GM19372 (cell line): ENCODE measurements around the gene TST.

Experiments
- ATAC-seq: cut with Tn5 transposase; IDR thresholded peaks from one replicate; pipeline ENCODE4 v1.9.1; 2021; ENCODE audit warnings: mild to moderate bottlenecking, low read depth, moderate library complexity; ENCODE audit not compliant: unreplicated experiment

Gene TST

DNA sequence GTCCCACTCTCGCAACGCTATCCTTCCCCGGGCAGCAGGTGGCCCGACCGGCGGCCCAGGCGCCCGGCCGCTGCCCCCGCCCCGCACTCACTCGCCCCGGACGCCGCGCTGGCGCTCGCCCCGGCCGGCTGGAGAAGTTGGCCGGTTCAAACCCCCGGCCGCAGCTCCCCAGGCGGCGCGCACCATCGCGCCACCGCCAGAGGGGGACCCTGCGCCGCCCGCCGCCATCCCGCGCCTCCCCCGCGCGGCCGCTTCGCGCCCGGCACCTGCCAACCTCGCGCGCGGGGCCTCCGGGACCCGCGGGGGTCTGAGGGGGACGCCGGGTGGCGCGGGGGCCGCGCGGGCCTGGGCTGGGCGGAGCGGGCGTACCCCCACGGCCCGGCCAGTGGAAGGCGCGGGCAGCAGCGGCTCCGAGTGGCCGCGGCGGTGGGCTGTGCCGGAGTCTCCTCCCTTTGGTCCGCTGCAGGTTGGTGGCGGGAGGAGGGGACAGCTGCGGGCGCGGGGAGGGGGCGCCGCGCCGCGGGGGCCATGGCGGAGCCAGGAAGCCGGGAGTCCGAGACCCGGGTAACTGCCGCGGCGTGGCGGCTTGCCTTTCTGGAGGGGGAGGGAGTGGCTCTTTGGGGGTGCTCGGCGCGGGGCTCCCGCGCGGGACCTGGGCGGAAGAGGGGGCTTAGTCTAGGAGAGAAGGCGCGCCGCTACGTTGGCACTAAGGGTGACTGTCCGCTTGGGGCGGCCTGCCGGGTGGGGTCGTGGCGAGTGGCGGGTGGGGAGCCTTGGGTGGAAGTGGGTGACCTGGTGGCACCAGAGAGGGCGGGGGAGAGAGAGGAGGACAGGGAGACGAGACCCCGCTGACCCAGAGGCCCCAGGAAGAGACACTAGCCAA lies at the start of gene TST, which contains the start of gene MPST:
TST (minus strand) TSS at position 139 of the 883 bp plus-strand sequence. CDS start 715 bp downstream, outside the sequence.
MPST (plus strand) TSS at position 434 of the 883 bp plus-strand sequence; CDS start at position 529, 95 bp downstream.
- no peak for ATAC-seq

DNA sequence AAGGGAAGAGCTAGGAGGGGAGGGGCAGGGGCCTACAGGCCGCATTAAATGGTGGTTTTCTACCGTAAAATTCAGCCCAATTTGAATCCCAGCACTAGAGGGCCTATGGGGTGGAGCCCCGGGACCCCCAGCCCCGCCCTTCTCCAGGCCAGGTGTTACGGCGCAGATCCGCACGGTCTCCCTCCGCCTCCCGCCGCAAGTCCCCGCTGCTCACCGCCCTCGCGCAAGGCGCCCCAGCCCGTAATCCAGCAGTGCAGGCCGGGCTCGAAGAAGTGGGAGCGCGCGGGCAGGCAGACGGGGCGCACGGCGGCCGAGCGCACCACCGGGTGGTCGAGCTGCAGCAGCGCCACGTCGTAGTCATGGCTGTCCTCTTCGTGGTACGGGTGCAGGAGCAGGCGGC lies 49.6 kb upstream of the TST start:
- no peak for ATAC-seq

DNA sequence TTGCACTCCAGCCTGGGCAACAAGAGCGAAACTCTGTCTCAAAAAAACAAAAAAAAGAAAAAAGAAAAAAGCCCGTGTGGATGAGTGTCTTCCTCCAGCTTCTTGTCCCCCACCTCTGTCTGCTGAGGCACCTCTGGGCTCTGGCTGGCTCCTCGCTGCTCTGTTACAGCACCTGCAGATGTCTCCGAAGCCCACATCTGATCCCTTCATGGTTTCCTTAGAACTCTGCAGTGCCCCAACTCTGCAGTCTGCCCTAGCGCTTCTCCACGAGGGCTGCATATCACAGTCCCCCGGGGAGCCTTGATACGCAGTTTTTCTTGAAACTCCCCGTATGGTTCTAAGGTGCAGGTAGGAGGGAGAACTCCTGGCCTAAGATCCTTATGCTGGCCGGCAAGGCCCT lies 48.2 kb upstream of the TST start:
- ATAC-seq: no peak

DNA sequence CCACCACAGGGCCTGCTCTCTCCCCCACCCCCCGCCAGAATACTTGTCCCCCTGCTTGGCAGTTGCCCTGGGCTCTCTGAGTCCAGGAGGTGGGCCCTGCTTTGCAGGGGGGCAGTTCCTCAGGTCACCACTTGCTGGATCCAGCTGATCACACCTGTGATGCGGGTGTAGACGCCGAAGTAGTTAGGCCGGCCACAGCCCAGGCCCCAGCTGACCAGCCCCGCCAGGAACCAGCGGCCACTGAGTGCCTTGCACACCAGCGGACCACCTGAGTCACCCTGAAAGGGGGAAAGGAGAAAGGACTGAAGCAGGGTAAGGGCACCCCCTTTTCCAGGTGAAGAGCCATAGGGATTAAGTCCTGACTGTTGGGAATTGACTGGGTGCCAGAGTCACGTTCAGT lies 46.7 kb upstream of the TST start:
- ATAC-seq: no peak

DNA sequence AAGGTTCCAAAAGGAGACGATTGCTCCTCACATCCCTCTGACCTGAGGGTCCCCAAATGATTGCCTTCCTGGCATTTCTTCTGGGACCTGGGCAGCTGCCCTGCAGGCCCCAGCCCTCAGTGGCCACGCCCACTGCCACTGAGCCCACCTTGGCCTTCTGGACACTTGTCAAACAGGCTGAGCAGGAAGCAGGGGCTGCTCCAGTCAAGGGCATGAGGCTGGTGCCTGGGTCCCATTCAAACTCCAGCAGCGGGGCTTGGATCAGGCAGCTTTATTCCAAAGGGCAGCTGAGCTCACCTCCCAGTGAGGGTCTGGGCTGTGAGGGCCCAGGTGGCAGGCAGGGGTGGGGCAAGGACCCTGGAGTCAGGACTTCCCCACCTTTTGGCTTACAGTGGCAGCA lies 45.9 kb upstream of the TST start:
- no peak for ATAC-seq

DNA sequence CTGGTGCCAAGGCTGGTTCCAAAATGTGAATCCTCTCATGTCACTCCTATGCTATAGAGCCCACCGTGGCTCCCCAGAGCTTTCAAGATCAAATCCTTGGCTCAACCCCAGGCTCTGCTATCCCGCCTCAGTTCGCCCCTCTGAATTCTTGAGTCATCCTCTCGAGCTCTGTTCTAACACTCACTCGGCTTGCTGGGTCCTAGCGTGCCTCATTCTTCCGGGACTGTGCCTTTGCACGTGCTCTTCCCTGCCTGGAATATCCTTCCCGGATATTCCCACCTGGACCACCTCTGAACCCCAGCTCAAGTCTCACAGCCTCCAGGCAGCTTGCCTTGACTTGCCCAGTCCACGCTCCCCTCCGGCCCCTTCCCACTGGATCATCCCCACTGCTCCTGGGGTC lies 45.3 kb upstream of the TST start:
- ATAC-seq: no peak

DNA sequence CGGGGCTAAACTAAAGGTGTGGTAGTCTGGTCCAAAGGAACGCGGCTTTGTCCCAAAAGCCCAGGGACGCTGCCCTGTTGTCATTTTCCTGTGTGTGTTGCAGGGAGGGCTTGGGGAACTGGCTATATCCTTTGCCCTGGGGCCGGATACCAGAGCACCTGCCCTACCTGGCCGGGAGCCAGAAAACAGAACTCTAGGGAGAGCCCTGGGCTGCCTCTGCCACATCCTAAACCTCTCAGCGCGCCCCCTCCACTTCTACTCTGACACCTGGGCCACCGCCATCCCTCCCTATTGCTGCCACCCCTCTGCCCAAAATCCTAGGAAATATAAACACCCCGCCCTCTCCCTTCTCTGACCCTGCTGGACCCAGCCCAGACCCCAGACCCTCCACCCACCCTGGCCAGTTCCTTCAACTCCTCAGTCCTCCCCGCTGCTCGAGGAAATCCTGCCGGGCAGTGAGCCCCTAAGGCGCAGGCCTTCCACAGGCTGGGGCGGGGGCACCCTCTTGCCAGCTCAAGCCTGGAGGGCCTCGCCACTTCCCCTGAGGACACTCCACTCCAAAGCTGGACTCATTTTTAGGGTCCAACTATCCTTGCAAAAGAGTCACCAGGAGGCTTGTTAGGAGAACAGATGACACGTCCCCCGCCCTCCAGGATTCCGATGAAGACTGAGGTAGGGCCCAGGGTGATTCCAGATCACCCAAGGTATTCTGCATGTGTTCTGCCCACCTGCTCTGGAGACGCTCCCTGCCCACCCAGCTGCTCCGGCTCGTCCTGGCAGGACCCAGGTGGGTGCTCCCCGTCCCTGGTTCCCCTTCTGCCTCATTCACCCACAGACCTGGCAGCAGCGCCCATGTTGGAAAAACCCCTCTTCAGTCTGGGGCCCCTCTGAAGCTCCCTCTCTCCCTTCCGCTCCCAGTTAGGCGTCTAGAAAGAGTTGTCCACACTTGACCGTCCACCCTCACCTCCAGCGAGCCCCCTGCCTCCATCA lies 44.5 kb upstream of the TST start:
- no peak for ATAC-seq

DNA sequence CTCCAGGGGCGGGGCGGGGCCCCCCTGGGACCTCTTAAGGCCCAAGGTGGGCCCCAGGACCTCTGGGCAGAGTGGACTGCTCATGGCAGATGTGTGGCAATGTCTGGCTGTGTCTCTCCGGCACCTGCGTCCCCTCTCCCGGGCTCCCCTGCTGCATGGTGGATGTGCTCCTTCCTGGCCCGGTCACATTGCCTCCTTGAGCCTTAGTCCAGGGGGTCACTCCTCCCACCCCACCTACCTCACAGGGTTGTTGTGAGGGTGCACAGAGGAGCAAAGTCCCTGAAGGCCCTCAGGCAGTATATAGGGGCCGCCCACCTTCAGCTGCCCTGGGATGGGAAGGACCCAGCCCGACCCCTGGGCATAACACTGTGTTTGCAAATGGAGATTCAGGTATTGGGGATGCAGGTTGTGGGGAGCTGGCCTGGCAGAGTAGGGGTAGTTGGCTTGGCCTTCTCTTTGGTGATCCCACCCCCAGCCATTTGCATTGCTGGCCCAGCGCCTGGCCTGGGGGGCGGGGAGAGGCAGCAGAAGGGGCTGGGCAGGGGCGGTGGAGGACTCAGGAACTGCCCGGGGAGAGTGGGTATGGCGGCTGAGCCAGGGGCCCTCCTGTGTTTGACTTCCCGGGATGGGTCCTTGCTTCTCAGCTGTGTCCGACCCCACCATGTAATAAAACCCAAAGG lies 43.6 kb upstream of the TST start:
- no peak for ATAC-seq

DNA sequence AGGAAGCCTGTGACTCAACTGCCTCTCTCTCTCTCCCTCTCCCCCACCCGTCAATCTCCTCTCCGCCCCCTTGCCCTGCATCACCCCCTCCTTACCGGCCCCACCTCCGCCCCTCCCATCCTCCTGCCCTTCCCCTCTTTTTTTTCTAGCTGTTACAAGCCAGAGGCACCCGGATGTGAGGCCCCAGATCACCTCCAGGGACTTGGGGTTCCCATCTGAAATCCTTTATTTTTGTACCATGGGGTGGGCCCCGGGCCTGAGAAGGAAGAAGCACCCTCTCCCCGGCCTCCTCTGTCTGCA lies 43.1 kb upstream of the TST start:
- ATAC-seq: no peak

DNA sequence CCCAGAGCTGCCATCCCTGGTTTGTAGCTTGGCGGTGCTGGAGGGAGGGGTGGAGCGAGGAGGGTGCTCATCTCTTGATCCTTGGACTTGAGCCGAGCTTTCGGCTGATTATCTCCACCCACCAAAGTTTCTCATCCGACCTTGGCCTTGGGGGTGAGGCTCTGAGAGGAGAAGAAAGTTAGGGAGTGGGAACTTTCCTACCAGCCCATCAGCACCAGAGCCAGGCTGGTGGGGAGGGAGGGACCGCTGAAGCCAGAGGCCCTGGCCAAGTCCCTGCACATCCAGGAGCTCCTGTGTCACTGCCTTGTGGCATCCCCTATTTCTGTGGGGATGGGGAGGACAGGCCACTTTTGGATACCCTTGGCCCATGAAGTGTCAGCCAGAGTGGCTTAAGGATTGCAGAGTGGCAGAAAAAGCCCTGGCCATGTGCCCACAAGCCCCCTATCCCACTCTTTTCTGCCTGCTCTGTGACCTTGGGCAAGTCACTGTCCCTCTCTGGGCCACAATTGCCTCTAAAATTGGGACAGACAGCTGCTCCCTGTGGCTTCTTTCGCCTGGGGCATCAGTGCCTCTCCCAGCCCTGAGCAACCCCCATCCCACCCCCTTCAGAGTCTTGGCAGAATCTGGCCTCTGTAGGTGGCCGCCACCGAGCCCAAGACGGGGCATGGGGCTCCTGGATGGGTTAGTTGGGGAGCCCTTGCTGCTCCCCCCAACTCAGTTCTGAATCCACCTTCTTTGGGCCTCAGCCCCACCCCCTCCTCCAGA lies 42.5 kb upstream of the TST start:
- no peak for ATAC-seq

DNA sequence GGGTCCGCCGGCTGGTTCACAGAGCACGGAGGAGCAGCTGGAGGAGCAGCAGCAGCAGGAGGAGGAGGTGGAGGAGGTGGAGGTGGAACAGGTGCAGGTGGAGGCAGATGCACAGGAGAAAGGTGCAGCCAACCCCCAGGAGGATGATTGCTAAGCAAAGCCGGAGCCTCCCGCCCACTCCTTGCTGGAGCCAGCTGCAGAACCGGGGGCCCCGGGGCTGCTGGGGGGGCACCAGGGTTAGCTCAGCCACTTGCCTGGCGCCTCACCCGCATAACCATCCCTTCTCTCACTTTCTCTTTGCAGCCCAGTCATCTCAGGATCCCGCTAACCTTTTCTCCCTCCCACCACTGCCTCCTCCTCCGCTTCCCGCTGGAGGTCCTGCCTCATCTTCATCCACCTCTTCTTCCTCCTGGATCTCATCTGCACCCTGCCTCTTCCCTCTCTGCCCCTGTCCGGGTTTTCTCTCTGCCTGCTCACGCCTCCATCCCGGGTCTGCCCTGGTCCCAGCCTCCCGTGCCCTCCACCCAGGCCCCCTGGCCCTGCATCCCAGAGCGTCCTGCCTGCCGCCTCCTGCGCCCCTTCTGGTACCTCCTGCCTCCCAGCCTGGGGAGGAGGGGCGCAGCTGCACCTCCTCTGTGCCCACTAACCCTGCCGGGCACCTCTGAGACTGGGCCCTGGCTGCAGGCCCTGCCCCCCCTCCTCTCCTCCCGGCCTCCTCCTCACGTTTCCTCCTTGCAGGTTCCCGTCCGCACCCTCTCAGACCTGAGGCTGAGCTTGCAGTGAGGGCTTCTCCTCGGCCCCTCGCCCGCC lies 41.8 kb upstream of the TST start:
- no peak for ATAC-seq

DNA sequence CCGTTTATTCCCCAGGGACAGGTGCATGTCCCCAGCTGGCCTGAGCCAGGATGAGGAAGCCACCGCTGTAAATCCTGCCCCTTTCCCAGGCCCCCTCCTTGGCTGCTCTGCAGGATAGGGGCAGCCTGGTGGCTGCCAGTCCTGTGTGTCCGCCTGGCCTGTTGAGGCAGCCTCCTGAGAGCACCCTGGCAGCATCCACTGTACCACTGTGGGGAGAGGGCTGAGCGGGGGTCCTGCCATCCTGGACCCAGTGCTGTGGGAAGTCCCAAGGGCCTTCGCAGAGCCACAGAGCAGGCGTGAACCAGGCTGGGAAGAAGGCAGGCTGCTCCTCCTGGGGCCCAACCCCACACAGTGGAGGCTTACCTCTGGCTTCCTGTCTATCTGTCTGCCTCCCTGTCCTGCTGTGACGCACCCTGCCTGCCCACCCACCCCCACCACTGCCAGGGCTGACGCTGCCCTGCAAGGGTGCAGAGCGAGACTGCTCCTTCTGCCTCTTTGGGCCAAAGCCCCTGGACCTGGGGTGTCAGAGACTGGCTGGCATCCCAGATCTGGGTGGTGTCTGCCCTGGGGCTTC lies 40.7 kb upstream of the TST start:
- ATAC-seq: no peak

DNA sequence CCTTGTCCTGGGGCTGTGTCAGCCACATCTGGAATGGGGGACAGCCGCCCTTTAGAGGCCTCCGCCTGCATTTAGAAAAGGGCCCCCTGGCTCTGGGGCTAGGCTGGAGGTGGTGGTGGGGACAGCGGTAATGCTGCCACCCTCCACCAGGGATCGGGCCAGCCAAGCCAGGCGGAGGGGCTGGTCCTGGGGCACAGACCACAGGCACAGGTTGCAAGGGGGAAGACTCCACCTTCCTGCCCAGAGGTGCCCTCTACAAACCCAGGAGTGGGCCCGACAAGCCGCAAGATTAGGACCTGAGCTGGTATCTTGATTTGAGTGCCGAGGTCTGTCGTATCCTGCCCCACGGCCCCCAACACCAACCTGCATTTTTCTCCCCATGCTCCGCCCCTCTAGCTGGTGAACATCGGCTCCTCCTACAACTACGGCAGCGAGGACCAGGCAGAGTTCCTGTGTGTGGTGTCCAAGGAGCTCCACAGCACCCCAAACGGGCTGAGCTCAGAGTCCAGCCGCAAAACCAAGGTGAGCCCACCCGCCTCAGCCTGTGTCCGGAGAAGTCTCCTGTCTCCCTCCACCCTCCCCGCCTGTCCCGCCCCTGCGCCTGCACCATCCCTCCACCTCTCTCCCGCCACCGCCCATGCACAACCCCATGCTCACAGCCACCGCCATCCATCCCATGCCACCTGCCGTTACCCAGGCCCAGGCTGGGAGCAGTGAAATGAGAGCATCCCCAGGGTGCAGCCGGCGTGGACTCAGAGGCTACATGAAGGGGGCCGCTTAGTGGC lies 39.9 kb upstream of the TST start:
- ATAC-seq: no peak

DNA sequence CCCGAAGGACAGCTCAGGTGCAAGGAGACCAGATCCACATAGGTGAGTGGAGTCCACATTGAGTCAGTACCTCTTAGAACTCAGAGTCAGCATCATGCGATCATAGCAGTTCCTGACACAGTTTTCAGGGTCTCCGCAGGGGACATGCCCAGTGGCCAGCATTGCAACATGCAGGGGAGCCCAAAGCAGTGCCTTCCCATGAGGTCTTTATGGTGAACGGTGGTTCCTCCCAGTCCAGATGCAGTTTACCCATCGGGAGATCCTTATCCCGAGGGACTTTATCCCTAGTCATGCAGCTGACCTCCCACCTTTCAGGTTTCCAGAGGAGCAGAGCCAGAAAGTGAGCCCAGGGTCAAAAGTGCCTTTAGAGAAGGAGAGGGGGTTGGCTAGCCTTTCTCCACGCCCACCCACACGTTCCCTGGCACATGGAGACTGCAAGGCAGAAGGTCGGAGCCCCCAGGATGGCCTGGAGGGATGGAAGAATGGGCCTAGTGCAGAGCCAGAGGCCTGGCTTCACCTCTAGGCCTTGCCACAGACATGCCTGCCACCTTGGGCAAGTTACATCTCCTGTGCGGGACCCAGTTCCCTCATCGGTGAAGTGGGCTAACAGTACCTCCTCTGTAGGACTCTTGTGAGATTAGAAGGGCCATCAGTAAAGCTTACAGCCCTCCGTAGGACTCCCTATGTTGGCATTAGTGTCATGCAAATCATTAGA lies 38.7 kb upstream of the TST start:
- ATAC-seq: no peak

DNA sequence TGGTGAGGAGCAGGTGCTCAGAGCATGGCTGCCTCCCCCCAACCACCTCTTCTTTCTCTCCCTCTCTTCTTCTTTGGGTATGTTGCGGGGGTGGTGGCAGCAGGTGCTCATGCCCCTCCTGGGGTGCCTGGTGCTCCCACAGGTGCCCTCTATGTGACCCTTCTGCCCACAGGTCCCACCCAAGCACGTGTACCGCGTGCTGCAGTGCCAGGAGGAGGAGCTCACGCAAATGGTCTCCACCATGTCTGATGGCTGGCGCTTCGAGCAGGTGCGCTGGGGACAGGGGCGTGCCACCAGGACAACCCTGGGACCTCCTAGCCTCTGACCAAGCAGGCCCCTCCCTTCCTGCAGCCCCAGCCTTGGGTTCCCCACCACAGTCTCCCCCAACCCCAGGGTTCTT lies 38.0 kb upstream of the TST start:
- ATAC-seq: no peak

DNA sequence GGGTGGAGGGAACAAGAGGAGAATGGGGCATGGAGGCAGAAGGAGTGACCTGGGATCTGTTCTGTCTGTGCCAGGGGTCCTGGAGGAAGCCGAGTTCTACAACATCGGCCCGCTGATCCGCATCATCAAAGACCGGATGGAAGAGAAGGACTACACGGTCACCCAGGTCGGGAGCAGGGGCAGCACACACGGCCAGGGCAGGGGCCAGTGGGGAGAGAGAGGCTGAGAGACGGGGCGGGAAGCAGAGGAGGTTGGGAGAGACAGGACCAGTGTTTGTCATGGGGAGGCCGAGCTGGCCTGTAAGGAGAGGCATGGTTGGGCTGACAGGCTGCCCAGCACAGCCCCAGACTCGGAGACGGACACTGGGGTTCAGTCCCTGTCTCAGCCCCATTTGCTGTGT lies 37.0 kb upstream of the TST start:
- ATAC-seq: no peak

DNA sequence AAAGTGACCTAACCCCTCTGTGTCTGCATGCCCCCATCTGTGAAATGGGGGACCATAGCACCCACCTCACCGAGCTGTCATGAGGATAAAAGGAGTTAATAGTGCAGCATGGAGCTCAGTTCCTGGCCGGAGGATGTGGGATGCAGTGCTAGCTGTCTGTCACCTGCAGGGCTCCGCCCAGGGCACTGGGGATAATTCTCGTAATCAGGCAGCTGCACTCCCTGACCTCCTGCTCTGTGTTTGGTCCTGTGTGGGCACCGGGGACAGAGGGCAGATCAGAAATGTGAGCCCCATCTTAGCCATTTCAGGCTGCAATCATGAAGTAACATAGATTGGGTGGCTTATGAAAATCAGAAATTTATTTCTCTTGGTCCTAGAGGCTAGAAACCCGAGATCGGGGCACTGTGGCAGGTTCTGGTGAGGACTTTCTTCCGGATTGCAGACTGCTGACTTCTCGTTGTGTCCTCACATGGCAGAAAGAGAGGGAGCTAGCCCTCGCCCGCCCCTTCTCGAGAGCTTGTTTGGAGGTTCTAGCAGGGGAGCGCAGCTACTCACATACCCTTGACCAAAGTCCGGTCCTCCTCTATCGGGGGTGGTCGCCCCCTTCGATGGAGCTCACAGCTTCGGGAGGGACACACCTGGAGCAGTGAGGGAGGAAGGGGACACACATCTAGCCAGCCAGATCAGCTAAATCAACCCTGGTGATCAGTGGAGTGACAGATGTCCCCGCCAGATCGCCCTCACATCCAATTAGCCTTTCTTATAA lies 35.5 kb upstream of the TST start:
- no peak for ATAC-seq
